ENCODE data around the gene PCYT1A.
"Not testable (repeated sequence)": the region's sequence is repeated elsewhere in the genome, so short reads cannot be mapped to it uniquely, and the experiment has no call there.

Gene PCYT1A

DNA sequence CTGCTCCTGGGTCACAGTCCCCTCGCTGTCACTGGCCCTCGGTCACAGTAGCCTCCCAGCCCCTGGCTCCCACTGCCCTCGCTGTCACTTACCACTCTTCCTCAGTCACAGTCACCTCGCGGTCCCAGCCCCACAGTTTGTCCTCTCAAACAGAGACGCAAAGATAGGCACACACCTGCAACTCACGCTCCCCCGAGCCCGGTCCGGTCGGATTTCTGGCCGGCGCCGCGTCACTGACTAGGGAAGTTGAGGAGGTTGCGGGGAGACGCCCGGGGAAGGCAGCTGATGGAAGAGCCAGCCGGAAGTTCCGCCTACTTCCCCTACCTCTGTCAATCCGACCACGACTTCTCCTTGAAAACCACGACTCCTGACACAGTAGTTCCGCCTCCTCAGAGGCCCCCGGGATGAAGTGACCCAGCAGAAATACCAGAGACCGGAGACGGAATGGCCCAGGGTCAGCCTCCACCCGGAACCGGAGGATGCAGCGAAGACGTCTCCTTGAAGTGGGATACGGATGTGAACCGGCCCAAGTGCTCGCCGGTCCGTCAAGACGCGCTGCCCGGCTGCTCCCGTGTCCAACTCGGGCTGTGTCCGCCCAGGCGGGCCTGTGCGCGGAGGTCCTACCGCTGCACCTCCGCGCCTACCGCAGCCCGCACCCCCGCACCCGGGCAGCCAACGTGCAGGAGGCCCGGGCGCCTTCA, at the start of gene PCYT1A:
TSS of gene PCYT1A (minus strand) at position 287 of the 701 bp plus-strand sequence. CDS start 17,195 bp downstream, outside the sequence.
- peak; percentile 77 for DNase-seq

DNA sequence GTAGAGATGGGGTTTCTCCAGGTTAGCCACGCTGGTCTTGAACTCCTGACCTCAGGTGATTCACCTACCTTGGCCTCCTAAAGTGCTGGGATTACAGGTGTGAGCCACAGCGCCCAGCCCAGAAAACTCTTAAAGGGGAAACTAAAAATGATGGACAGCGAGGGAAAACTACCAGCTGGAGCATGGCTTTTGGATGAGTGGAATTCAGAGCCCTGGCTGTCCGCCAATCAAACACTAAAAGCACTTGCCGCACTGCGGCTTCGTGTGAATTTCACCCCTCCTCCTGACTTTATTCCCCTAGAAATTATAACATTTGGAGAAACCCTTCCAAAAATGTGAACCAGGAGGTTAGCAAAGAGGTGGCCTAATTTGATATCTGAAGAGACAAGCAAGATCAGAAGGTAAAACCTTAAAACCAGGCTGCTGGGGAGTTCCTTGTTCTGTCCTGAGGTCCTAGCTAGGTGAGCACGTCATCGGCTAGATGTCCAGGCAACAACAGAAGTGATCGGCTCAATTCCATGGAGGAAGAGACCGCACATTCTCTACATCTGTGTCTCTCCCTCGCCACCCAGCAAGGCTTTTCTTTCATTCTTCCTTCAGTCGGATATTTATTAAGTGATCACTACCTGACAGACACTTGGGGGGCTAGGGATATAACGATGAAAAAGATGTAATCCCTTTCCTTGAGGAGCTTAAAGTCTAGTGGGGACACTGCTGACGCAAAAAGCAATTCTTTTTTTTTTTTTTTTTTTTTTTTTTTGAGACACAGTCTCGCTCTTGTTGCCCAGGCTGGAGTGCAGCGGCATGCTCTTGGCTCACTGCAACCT, 49.0 kb upstream of the PCYT1A start:
- peak; percentile 56 for DNase-seq

DNA sequence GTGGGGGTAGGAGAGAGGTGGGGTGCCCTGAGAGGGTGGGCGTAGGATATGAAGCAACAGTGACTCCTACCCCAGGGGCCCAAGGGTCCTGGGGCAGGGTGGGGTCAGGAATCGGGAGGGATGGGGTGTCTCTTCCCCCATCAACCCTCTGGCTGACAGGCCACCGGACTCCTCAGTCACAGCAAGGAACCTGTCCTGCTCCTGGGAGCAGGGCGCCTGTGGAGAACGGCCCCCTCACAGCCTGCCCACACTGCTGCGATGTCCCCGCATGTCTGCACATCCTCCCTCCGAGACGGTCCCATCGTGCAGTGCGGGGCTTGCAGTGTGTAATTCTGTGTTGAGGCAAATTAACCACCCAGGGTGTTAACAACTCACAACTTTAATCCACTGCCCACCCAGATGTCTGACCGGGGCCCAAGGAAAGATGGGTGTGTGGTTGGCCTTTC, 48.0 kb upstream of the PCYT1A start:
- DNase-seq: no peak

DNA sequence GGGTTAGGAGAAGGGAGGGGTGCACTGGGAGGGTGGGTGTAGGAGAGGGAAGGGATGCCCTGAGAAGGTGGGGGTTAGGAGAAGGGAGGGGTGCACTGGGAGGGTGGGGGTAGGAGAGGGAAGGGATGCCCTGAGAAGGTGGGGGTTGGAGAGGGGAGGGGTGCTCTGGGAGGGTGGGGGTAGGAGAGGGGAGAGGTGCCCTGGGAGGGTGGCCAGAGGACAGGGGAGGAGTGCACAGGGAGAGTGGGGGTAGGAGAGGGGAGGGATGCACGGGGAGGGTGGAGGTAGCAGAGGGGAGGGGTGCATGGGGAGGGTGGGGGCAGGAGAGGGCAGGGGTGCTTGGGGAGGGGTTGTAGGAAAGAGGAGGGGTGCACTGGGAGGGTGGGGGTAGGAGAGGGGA, 47.5 kb upstream of the PCYT1A start:
- no peak for DNase-seq

DNA sequence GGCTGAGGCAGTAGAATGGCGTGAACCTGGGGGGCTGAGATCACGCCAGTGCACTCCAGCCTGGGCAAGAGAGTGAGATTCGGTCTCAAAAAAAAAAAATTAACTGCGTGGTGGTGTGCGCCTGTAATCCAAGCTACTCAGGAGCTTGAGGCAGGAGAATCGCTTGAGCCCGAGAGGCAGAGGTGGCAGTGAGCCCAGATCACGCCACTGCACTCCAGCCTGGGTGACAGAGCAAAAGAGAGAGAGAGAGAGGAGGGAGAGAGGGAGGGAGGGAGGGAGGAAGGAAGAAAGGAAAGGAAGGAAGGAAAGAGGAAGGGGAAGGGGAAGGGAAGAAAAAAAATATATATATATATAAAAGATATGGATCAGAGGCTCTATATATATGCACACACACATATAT, 44.6 kb upstream of the PCYT1A start:
- no peak for DNase-seq

DNA sequence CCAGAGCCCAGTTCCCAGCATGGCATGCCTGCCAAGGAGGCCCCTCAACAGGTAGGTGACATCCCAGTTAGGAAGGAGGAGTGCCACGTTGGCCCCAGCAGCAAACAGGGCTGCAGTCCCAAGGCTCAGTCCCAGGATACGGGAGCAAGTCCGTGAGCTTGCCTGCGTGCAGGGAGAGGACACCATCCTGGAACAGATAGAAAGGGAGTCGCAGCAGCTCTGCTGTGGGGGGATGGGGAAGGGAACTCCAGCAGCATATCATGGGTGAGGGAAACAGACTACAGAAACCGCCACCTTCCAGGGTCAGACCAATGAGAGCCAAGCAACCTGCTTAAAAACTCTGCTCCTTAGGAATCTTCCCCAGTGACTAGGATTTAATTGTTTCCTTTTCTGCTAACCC, 39.9 kb upstream of the PCYT1A start:
- no peak for DNase-seq

DNA sequence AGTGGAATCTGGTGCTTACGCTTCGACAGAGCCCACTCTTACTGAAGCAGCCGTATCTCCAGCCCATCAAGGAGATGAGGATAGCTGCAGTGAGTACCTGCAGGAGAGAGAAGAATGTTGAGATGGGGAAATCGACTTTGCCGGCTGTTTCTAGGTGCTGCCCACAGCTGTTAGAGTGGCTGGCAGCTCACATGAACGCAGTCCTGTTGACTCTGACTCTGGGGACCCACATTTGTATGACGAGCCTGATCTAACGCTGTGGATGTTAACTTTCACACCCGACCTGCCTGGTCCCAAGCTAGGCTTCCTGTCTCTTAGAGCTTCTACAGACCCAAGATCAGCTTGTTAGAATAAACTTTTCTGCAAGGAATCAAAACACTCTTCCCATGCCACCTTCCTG, 39.4 kb upstream of the PCYT1A start:
- DNase-seq: no peak

DNA sequence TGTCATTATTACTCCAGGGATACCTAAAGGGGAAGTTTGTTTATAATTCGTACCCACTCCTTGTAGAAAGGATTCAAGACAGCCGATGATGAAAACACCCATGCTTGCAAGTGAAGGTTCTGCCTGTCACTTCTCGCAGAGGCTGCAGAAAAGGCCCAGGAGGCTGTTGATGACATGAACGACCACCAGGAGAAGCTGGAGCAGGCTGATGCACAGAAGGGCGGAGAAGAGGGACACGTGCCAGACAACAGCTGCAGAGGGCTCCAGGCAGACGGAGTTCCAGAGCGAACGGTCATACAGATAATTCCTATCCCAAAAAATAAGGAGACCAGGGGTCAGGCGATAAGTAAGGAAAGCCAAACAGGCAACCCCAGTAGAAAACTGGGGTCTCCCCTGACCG, 36.2 kb upstream of the PCYT1A start:
- DNase-seq: no peak

DNA sequence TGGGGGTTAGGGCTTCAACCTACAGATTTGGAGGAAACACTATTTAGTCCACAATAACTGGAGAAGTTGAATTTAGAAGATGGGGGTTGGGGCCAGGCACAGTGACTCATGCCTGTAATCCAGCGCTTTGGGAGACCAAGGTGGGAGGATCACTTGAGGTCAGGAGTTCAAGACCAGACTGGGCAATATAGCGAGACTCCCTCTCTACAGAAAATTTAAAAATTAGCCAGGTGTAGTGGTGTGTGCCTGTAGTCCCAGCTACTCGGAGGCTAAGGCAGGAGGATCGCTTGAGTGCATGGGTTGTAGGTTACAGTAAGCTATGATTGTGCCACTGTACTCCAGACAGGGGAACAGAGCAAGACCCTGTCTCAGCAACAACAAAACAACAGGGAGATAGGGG, 35.5 kb upstream of the PCYT1A start:
- no peak for DNase-seq

DNA sequence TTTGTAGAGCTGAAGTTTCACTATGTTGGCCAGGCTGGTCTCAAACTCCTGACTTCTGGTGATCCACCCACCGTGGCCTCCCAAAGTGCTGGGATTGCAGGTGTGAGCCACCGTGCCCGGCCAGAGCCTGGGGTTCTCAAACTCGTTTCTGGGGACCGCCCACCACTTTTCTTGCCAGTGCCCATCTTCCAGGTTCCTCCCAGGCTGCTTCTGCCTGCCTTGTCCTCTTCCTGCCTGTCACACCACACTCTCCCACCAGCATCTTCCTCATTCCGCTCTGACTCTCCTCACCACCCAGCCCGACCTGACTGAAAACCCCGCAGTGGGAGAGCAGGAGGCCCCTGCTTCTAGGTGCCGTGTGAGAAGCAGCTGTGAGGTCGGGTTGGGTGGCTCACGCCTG, 33.6 kb upstream of the PCYT1A start:
- DNase-seq: no peak

DNA sequence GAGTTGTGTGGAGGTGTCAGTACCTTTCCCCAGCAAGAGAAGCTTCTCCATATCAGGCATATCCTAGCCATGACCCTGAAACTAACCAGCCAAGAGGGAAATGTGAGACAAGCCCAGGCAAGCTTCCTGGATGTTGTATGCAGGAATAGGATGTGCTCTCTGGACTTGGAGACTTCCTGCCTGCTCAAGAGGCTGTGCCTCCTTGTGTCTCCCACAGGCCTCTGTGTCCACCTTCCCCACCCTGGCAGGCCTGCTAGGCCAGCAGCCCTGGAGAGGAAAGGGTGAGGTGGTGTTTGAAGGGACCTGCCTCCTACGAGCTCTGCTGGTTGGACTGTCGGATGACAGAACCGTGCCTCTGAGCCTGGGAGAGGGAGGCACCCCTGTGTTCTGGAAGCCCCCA, 32.6 kb upstream of the PCYT1A start:
- DNase-seq: no peak

DNA sequence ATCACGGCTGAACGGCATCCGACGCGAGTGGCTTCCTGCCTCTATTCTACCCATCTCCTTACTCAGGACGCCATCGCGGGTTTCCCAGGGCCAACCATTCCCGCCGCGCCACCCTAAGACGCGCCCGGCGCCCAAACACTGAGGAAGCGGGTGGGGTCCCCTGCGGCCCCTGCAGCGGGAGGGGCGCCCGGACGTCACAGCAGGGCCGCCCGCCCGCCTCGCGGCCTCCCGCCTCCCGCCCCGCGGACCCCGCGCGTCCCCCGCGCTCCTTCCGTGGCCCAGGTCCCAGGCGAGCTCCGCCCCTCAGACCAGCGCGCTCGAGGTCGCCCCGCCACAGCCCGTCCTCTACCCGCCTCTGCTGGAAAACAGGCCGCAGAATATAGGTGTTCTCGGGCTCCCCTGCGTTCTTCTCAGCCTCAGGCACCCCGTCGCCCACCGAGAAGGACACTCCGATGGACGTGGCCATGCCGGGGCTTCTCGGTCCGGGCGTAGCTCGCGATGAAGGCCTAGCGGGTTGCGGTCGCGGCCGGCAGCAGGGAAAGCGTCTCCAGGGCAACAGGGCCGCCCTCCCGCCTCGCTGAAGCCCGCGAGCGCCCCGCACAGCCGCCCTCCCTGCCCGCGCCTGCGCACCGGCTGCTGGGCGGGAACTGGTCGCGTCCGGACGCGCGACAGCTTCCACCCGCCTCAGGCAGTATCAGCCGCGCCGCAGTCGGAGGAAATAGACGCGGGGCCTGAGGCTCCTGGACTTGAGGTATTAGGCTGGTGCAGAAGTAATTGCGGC, 30.4 kb upstream of the PCYT1A start, which contains the start of gene DYNLT2B:
TSS of gene DYNLT2B (minus strand) at position 554 of the 781 bp plus-strand sequence. CDS start at position 466, 88 bp downstream.
- DNase-seq: peak; percentile 78

DNA sequence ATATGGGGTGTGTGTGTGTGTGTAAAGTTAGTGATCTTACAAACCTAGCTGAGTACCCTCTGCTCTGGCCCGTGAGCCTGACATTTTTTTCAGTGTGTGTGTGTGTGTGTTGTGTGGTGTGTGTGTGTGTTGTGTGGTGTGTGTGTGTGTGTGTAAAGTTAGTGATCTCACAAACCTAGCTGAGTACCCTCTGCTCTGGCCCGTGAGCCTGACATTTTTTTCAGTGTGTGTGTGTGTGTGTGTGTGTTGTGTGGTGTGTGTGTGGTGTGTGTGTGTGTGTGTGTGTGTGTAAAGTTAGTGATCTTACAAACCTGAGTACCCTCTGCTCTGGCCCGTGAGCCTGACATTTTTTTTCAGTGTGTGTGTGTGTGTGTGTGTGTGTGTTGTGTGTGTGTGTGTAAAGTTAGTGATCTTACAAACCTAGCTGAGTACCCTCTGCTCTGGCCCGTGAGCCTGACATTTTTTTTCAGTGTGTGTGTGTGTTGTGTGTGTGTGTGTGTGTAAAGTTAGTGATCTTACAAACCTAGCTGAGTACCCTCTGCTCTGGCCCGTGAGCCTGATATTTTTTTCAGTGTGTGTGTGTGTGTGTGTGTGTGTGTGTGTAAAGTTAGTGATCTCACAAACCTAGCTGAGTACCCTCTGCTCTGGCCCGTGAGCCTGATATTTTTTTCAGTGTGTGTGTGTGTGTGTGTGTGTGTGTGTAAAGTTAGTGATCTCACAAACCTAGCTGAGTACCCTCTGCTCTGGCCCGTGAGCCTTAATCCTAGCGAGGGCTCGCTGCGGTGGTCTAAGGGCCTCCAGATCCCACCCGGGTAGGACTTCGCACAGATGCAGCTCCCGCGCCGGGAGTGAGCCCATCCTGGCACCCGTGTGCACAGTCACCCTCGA, 29.5 kb upstream of the PCYT1A start:
- DNase-seq: not testable (repeated sequence)

DNA sequence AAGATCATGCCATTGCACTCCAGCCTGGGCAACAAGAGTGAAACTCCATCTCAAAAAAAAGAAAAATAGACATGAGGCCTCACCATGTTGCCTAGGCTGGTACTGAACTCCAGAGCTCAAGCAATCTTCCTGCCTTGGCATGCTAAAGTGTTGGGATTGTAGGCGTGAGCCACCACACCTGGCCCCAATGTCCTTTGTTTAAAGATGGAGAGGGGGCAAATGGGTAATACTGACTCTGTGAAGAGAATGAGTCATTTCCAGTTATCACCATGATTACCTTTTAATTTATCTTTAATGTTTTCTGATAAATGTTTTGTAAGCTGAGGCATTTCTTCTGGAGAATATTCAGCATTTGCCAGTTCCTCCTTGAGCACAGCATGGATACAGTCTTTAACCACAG, 28.3 kb upstream of the PCYT1A start:
- no peak for DNase-seq

DNA sequence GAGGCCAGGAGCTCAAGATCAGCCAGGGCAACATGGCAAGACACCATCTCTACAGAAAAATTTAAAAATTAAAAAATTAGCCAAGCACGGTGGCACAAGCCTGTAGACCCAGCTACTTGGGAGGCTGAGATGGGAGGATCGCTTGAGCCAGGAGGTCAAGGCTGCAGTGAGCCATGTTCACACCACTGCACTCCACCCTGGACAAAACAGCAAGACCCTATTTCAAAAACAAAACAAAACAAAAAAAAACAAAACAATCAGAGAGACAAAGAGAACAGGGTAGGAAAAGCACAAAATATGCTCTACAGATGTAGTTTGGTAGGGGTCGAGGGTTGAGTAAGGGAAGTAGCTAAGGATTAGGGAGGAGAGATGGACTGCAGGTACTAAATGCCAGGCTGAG, 27.1 kb upstream of the PCYT1A start:
- DNase-seq: no peak

DNA sequence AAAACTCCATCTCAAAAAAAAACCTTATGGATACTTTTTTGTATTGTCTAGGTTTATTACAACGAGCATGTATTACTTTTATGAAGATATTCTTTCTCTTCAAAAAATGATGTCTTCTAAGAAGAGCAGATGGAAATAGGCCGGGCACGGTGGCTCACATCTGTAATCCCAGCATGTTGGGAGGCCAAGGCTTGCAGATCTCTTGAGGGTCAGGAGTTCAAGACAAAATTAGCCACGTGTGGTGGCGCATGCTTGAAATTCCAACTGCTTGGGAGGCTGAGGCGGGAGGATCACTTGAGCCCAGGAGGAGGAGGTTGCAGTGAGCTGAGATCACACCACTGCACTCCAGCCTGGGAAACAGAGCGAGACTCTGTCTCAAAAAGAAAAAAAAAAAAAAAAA, 26.6 kb upstream of the PCYT1A start:
- DNase-seq: not testable (repeated sequence)

DNA sequence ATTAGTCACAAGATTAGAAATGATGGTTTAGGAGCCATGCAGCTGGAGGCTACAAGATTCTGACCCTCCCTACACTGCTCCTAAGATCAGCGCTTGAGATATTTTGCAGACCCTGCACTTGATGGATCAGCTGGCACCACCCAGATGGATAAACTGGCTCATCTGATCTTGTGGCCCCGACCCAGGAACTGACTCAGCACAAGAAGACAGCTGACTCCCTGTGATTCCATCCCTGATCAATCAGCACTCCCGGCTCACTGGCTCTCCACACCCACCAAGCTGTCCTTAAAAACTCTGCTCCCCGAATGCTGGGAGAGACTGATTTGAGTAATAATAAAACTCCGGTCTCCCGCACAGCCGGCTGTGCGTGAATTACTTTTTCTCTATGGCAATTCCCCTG, 15.4 kb upstream of the PCYT1A start:
- not testable (repeated sequence) for DNase-seq

DNA sequence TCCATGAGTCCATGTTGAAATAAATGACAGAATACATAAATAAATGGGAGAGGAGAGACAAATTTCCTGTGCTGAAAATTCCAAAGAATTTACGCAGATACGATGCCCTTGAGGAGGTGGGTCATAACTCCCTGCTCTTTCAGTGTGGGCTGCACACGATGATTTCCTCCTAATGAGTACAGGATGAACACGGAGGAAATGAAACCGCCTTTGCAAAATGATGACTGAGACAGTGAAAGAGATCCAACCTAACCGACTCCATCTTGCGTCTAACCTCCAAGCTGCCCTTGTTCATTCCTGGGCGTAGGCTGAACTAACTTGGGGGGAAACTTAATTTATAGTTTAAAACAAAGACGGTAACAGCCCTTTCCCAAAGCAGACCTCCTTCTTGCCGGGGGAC, 15.0 kb upstream of the PCYT1A start:
- DNase-seq: not testable (repeated sequence)

DNA sequence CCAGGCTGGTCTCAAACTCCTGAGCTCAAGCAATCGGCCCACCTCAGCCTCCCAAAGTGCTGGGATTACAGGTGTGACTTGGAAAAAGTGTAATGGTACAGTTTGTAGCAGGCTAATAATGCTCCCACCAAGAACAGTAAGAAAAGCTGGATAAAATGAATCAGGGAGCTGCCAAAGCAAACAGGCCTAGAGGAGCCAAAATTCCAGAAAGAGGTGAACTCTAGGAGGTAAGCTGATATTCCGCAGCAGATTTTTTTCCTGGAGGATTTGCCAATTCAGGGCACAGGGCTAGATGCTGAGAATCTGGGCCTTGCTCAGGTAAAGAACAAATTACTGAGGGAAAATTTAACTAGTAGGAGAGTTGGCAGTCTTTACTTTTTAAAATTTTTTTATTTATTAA, 11.0 kb upstream of the PCYT1A start:
- DNase-seq: no peak

DNA sequence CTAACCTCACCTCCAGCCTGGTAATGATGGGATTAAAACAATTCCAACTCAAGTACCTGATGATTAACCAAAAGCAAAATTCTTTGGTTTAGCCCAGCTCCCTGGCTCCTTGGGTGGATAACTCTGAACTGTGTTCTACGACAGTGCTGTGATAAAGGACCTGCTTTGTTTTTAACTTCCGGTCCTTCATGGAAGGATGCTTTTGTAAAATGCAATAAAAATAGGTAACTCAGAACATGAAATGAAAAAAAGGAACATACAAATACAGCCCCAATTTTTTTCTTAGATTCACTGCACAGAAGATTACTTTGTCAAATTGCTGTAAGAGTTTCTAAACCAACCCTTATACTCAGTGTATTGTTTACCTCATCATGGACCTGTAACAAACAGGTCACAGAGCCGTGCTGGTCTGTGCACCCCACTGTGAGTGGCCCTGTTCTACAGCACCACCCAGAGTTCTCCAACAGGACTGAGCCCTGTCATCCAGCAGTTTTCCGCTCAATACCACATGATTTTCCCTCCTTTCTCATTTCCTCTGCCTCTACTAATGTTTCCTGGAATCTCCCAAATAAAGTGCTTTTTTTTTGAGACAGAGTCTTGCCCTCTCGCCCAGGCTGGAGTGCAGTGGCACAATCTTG, 4.9 kb upstream of the PCYT1A start:
- no peak for DNase-seq

DNA sequence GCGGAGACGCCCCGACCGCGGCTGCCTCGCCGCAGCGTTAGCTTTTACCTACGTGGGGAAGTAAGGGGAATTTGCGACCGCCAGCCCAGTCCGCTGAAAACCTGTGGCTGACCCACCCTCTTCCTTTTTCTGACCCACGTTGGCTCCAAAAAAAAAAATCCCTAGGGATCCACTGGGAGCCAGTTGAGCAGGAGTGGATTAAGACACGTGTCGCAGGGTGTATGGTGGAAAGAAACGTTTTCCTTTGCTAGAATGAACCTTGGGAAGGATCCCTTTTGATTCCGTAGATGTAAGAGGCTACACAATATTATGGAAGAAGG, 575 bp upstream of the PCYT1A start:
- DNase-seq: peak; percentile 23

DNA sequence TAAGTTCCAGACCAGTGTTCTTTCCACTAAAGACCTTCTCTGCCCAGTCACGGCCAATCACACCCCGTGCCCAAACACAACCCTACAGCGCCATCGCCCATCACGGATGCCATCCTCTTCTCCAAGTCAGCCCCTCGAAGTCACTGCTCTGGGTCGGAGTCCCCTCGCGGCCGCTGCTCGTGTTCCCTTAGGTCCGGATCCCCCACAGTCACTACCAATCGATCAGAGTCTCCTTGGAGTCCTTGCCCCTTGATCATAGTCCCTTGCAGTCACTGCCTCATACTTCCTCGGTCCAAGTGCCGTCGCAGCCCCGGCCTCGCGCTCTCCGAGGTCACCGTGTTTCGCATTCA, 461 bp downstream of the PCYT1A start:
- DNase-seq: no peak

Data from DMS153 (cell line).